ENCODE results near the gene CLIP2. TPM values are rescaled to one million over a fixed set of nuclear protein-coding genes. Genes with fewer than 3 reads are reported as not detected.
"Not testable (repeated sequence)": the region's sequence is repeated elsewhere in the genome, so short reads cannot be mapped to it uniquely, and the experiment has no call there.

Gene CLIP2
- total RNA-seq, 1 experiment from 2014 or later, result 14.2 TPM

DNA sequence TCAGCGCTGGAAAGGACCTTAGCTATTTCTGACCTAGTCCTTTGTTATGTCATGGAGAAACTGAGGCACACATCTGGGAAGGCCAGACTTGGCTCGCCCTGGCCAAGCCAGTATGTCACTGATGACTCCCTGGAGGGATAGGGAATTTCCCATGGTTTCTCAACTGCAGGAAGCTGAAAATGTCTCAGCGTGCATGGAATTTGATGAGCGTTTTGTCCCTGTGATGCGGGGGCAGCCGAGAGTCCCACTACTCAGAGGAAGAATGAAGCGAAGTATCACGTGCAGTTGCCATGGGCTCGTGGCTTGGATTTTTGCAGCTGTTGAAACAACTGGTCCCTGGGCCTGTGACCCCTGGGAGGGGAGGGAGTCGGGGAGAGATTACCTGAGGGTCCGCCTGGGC is 44.8 kb downstream of the CLIP2 start:
- DNase-seq (ENCODE audit: unreplicated experiment), result peak; percentile 50
- H3K27ac Mint-ChIP-seq (ENCODE audit: low read depth, unreplicated experiment), result no peak overlapping the region
- TF ChIP-seq, protein P1, sequence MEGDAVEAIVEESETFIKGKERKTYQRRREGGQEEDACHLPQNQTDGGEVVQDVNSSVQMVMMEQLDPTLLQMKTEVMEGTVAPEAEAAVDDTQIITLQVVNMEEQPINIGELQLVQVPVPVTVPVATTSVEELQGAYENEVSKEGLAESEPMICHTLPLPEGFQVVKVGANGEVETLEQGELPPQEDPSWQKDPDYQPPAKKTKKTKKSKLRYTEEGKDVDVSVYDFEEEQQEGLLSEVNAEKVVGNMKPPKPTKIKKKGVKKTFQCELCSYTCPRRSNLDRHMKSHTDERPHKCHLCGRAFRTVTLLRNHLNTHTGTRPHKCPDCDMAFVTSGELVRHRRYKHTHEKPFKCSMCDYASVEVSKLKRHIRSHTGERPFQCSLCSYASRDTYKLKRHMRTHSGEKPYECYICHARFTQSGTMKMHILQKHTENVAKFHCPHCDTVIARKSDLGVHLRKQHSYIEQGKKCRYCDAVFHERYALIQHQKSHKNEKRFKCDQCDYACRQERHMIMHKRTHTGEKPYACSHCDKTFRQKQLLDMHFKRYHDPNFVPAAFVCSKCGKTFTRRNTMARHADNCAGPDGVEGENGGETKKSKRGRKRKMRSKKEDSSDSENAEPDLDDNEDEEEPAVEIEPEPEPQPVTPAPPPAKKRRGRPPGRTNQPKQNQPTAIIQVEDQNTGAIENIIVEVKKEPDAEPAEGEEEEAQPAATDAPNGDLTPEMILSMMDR (IDR thresholded peaks at IDR 0.05; ENCODE audit: unreplicated experiment), result no peak
- CTCF ChIA-PET, result interaction anchor here (1.0 to 1.8 kb wide), 2 partner anchors 68 to 128 kb away, joined by 5 to 6 read pairs; no protein-coding TSS in a partner anchor
- H3K36me3 Mint-ChIP-seq (ENCODE audit: insufficient read depth, unreplicated experiment), result peaks cover 20% of the 10 kb centered on the region
- POLR2A ChIA-PET, result interaction anchor here (1.2 kb wide), 1 partner anchor 10 kb away, joined by 4 read pairs; no protein-coding TSS in a partner anchor
- no peaks in the 10 kb centered on the region for H3K27me3 Mint-ChIP-seq (ENCODE audit: insufficient read depth, unreplicated experiment)
- H3K4me1 Mint-ChIP-seq (ENCODE audit: insufficient read depth, unreplicated experiment), result peaks cover 6% of the 10 kb centered on the region
- no TSS peak for BruUV-seq (replicated peaks)
- no peaks in the 10 kb centered on the region for H3K9me3 Mint-ChIP-seq (ENCODE audit: unreplicated experiment)
- intact Hi-C loops (cut with micrococcal nuclease), result no loop called here
- no peak overlapping the region for H3K4me3 Mint-ChIP-seq (ENCODE audit: unreplicated experiment)

DNA sequence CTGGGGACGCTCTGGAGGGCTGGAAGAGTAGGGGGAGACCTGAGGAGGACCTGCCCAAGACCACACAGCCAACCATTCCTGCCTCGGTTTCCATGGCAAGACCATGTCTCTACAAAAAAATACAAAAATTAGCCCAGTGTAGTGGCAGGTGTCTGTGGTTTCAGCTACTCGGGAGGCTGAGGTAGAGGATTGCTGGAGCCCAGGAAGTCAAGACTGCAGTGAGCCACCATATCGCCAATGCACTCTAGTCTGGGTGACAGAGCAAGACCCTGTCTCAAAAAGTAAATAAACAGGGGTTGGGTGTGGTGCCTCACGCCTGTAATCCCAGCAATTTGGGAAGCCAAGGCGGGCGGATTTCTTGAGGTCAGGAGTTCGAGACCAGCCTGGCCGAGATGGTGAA is 48.7 kb downstream of the CLIP2 start:
- no peak overlapping the region for H3K4me3 Mint-ChIP-seq (ENCODE audit: unreplicated experiment)
- CTCF ChIA-PET, result no interaction called here
- no TSS peak for BruUV-seq (replicated peaks)

DNA sequence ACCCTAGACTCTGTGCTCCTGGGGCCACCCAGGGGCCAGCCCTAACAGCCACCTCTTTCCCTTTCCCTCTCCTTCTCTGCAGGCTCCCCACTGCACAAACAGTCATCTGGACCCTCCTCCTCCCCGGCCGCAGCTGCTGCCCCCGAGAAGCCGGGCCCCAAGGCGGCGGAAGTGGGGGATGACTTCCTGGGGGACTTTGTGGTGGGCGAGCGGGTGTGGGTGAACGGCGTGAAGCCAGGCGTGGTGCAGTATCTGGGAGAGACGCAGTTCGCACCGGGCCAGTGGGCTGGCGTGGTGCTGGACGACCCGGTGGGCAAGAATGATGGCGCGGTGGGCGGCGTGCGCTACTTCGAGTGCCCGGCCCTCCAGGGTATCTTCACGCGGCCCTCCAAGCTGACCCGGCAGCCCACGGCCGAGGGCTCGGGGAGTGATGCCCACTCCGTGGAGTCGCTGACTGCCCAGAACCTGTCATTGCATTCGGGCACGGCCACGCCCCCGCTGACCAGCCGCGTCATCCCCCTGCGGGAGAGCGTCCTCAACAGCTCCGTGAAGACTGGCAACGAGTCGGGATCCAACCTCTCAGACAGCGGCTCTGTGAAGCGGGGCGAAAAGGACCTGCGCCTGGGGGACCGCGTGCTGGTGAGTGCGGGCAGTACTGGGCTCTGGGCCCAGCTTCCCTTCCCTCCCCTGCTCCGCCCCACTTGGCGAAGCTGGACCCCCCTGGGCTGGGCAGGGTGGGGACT is 49.3 kb downstream of the CLIP2 start:
- intact Hi-C loops (cut with micrococcal nuclease), result no loop called here
- no peak for DNase-seq (ENCODE audit: unreplicated experiment)
- TF ChIP-seq, protein P1 (IDR thresholded peaks at IDR 0.05; ENCODE audit: unreplicated experiment), result no peak
- CTCF ChIA-PET, result no interaction called here
- POLR2A ChIA-PET, result no interaction called here
- H3K36me3 Mint-ChIP-seq (ENCODE audit: insufficient read depth, unreplicated experiment), result peaks cover 13% of the 10 kb centered on the region
- no peak overlapping the region for H3K27ac Mint-ChIP-seq (ENCODE audit: low read depth, unreplicated experiment)
- no TSS peak for BruUV-seq (replicated peaks)
- no peak overlapping the region for H3K4me3 Mint-ChIP-seq (ENCODE audit: unreplicated experiment)
- no peaks in the 10 kb centered on the region for H3K27me3 Mint-ChIP-seq (ENCODE audit: insufficient read depth, unreplicated experiment)
- no peaks in the 10 kb centered on the region for H3K9me3 Mint-ChIP-seq (ENCODE audit: unreplicated experiment)
- H3K4me1 Mint-ChIP-seq (ENCODE audit: insufficient read depth, unreplicated experiment), result peaks cover 9% of the 10 kb centered on the region

More for the DNA sequence above, 48.7 kb downstream of the CLIP2 start:
- DNase-seq (ENCODE audit: unreplicated experiment), result no peak
- TF ChIP-seq, protein P1 (IDR thresholded peaks at IDR 0.05; ENCODE audit: unreplicated experiment), result no peak
- Mint-ChIP-seq H3K27me3 (ENCODE audit: insufficient read depth, unreplicated experiment) (no peaks in the 10 kb centered on the region), H3K9me3 (ENCODE audit: unreplicated experiment) (no peaks in the 10 kb centered on the region), H3K27ac (ENCODE audit: low read depth, unreplicated experiment) (no peak overlapping the region), H3K4me1 (ENCODE audit: insufficient read depth, unreplicated experiment) (peaks cover 6% of the 10 kb centered on the region), H3K36me3 (ENCODE audit: insufficient read depth, unreplicated experiment) (peaks cover 13% of the 10 kb centered on the region)
- intact Hi-C loops (cut with micrococcal nuclease), result no loop called here
- POLR2A ChIA-PET, result no interaction called here

DNA sequence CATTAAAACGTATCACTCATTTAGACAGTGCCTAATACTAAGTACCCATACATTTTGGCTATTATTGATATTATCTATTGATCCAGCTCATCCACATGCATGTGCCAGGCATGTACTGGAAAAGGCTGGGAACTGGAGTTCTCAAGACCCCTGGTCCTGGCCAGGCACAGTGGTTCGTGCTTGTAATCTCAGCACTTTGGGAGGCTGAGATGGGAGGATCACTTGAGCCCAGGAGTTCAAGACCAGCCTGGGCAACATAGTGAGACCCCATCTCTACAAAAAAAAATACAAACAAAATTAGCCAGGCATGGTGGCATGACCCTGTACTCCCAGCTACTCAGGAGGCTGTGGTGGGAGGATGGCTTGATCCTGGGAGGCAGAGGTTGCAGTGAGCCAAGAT is 50.4 kb downstream of the CLIP2 start:
- intact Hi-C loops (cut with micrococcal nuclease); H3K4me1 Mint-ChIP-seq (ENCODE audit: insufficient read depth, unreplicated experiment); H3K4me3 Mint-ChIP-seq (ENCODE audit: unreplicated experiment); H3K27me3 Mint-ChIP-seq (ENCODE audit: insufficient read depth, unreplicated experiment); DNase-seq (ENCODE audit: unreplicated experiment); CTCF ChIA-PET; H3K9me3 Mint-ChIP-seq (ENCODE audit: unreplicated experiment); BruUV-seq (replicated peaks); POLR2A ChIA-PET; H3K27ac Mint-ChIP-seq (ENCODE audit: low read depth, unreplicated experiment): not testable (repeated sequence)
- peaks cover 13% of the 10 kb centered on the region for H3K36me3 Mint-ChIP-seq (ENCODE audit: insufficient read depth, unreplicated experiment)

Data from MCF 10A (cell line).